CD4-positive, alpha-beta T cell (primary cell): ENCODE measurements around the gene CSF2RB. TPM values are rescaled to one million over a fixed set of nuclear protein-coding genes. Genes with fewer than 3 reads are reported as not detected.

ENCODE experiments used
- ATAC-seq: fragments of 200-7000 bp; cut with Tn5 transposase; one replicate; pipeline ENCODE4 v1.10.0; 2022; ENCODE audit warnings: mild to moderate bottlenecking; ENCODE audit not compliant: poor library complexity
- CTCF ChIA-PET: fragments of 350-600 bp; sonication (Branson Sonifier 250); formaldehyde crosslinking; loops from one replicate; lab custom pipeline; 2021; ENCODE audit warnings: antibody characterized with exemption, inconsistent platforms; lab: Charles Lee
- POLR2A ChIA-PET: fragments of 350-600 bp; sonication (Branson Sonifier 250); formaldehyde crosslinking; loops from one replicate; lab custom pipeline; 2021; ENCODE audit warnings: antibody characterized with exemption, inconsistent platforms; lab: Charles Lee
- DNase-seq, 14 experiments: peaks; one replicate each; pipeline ENCODE4 v3.0.0-alpha.2; 2013 to 2020; ENCODE audit warnings: mixed read lengths in 2 of 14
- H3K27ac ChIP-seq, 2 donors: one replicate each; pipeline versions ENCODE4 v1.5.1 to v1.7.0; 2013; ENCODE audit warnings: low read length in 2 of 2, low read depth in 1 of 2, mild to moderate bottlenecking in 1 of 2
- H3K27me3 ChIP-seq, 2 experiments: 1 replicate in 1 of 2; 2 replicates in 1 of 2; pipeline versions ENCODE4 v1.6.1 to v1.7.0; 2013; ENCODE audit warnings: low read length in 2 of 2, control low read depth in 1 of 2, mild to moderate bottlenecking in 1 of 2, moderate library complexity in 1 of 2; ENCODE audit not compliant: insufficient read depth in 2 of 2, control insufficient read depth in 1 of 2
- H3K36me3 ChIP-seq: one replicate; pipeline ENCODE4 v1.6.1; 2013; ENCODE audit warnings: low read length, control low read depth; ENCODE audit not compliant: insufficient read depth
- H3K4me1 ChIP-seq: one replicate; pipeline ENCODE4 v1.6.1; 2013; ENCODE audit warnings: low read length, control low read depth; ENCODE audit not compliant: insufficient read depth
- H3K4me3 ChIP-seq: one replicate; pipeline ENCODE4 v1.5.1; 2013; ENCODE audit warnings: mild to moderate bottlenecking, low read length, moderate library complexity
- H3K9me3 ChIP-seq, 2 experiments: 1 replicate in 1 of 2; 2 replicates in 1 of 2; pipeline versions ENCODE4 v1.6.1 to v1.7.0; 2013; ENCODE audit warnings: low read length in 2 of 2, mild to moderate bottlenecking in 2 of 2, control low read depth in 1 of 2, moderate library complexity in 1 of 2; ENCODE audit not compliant: control insufficient read depth in 1 of 2, insufficient read depth in 1 of 2
- H3K27ac Mint-ChIP-seq: one replicate; pipeline ENCODE4 v1.8.0; 2020; ENCODE audit warnings: mixed read lengths
- H3K27me3 Mint-ChIP-seq: one replicate; pipeline ENCODE4 v1.8.0; 2021; ENCODE audit warnings: mixed read lengths
- H3K36me3 Mint-ChIP-seq: one replicate; pipeline ENCODE4 v1.8.0; 2021; ENCODE audit warnings: low read depth, mixed read lengths
- H3K4me1 Mint-ChIP-seq: one replicate; pipeline ENCODE4 v1.8.0; 2021; ENCODE audit warnings: low read depth, mixed read lengths
- H3K4me3 Mint-ChIP-seq: one replicate; pipeline ENCODE4 v1.8.0; 2020; ENCODE audit warnings: mild to moderate bottlenecking, mixed read lengths
- H3K9me3 Mint-ChIP-seq: one replicate; pipeline ENCODE4 v1.8.0; 2020; ENCODE audit warnings: mixed read lengths
- intact Hi-C, 2 experiments: fragments of 100-400 bp; cut with DNase I in 1 of 2; cut with micrococcal nuclease in 1 of 2; formaldehyde crosslinking; loops; one replicate each; pipeline versions ENCODE4 v1.15.1 to v1.9.0; 2023 to 2025; cut with DNase I, micrococcal nuclease
- polyA plus RNA-seq, 2 donors: library from polyadenylated mRNA; unstranded; fragments of 120-200 nt; gene quantifications; one replicate each; pipeline ENCODE4 v1.2.1, GENCODE V29; 2013
- total RNA-seq, 174 experiments: library from RNA in 2 of 174; stranded (reverse) in 2 of 174; gene quantifications; one replicate each; pipeline ENCODE4 v1.2.3 and lab custom pipeline; 2021 to 2026
- TF ChIP-seq, protein P1 (sequence below): fragments of 200-600 bp; IDR thresholded peaks from one replicate; pipeline ENCODE4 v1.8.0; 2022; ENCODE audit warnings: antibody characterized with exemption, mild to moderate bottlenecking

CSF2RB gene
- total RNA-seq (1 to 10 TPM; 1.5 TPM), total RNA-seq (lab: John Stamatoyannopoulos, UW) (2.6 to 167 (median 9.8) reads per million in 172 experiments)
- polyA plus RNA-seq (2013, experiment 1 of 2), result 9.5 TPM
- polyA plus RNA-seq (2013, experiment 2 of 2), result 6.0 TPM

DNA sequence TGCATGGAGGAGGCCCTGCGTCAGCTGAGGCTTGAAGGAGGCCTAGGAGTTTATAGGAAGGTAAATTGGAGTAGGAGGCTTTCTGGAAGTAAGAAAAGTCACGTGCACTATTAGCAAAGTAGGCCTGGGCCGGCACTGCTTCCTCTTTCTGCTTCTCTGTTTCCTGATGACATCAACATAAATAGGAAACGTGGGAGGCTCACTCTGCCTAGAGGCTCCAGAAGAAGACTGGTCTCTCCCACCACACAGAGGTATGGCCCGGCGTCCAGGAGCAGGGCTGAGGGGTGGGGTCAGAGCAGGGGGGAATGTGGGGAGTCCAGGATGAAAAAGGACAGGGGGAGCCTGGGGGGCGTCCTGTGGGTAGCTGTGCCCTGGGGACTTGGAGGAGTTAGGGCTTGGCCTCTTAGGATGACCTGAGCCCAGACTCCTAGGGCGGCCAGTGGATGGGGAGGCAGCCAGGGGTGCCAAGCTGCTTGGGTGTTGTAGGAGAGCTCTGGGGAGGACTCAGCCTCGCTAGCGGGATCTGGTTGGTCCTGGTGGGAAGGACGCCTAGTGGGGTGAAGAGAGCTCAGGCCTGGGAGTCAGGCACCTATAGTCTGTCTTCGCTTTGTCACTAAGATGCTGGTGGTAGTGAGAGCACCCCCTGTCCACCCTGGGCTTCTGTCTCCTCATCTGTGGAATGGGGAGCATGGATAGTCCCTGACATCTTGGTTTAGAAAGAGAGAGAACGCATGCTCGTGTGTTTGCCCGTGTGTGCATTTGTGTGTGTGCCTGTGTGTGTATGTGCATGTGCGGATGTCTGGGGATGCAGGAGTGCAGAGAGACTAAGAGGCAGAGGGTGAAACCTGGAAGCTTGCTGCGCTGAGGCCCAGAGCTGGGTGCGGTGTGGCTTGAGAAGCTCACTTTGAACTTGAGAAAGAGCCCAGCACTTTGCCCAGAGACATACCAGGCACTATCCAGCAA, at the start of gene CSF2RB:
CSF2RB (plus strand) TSS at position 202 of the 963 bp plus-strand sequence. CDS start 8,580 bp downstream, outside the sequence.
- H3K4me3 ChIP-seq, result peak within 1 kb of the TSS; percentile 47
- H3K9me3 ChIP-seq, result no peaks in the 10 kb centered on the region
- Mint-ChIP-seq H3K9me3 (no peaks in the 10 kb centered on the region), H3K4me3 (no peak within 1 kb of the TSS), H3K27me3 (peaks cover 49% of the 10 kb centered on the region), H3K4me1 (no peaks in the 10 kb centered on the region), H3K27ac (no peak within 1 kb of the TSS), H3K36me3 (no peaks in the 10 kb centered on the region)
- CTCF ChIA-PET, result no interaction called here
- ATAC-seq, result no peak
- H3K36me3 ChIP-seq, result no peaks in the 10 kb centered on the region
- intact Hi-C loops, result no loop called here
- TF ChIP-seq, protein P1, sequence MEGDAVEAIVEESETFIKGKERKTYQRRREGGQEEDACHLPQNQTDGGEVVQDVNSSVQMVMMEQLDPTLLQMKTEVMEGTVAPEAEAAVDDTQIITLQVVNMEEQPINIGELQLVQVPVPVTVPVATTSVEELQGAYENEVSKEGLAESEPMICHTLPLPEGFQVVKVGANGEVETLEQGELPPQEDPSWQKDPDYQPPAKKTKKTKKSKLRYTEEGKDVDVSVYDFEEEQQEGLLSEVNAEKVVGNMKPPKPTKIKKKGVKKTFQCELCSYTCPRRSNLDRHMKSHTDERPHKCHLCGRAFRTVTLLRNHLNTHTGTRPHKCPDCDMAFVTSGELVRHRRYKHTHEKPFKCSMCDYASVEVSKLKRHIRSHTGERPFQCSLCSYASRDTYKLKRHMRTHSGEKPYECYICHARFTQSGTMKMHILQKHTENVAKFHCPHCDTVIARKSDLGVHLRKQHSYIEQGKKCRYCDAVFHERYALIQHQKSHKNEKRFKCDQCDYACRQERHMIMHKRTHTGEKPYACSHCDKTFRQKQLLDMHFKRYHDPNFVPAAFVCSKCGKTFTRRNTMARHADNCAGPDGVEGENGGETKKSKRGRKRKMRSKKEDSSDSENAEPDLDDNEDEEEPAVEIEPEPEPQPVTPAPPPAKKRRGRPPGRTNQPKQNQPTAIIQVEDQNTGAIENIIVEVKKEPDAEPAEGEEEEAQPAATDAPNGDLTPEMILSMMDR, result no peak
- H3K4me1 ChIP-seq, result peaks cover 8% of the 10 kb centered on the region
- POLR2A ChIA-PET, result no interaction called here
- DNase-seq, result peak in 3 of 14 experiments; percentile 32 to 59 (median 50)
- H3K27ac ChIP-seq, result no peak within 1 kb of the TSS
- peaks cover 0 to 6% of the 10 kb centered on the region in 2 experiments for H3K27me3 ChIP-seq

DNA sequence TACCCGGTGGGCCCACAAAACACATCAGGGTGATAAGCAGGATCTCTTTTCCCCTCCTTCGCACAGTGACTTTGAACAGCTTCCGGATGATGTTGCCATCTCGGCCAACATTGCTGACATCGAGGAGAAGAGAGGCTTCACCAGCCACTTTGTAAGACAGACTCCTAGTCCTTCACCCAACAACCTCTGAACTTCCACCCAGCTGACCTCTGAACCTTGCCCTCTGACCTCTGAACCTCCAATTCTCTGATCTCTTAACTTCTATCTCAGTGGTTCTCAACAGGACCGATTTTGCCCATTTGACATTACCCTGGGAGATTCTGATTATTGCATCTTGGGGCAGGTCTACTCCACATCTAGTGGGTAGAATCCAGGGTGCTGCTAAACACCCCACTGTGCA, 49.4 kb upstream of the CSF2RB start:
- Histone ChIP-seq H3K9me3 (no peaks in the 10 kb centered on the region), H3K4me1 (peaks cover 35% of the 10 kb centered on the region), H3K4me3 (no peak overlapping the region), H3K27me3 (no peaks in the 10 kb centered on the region), H3K36me3 (peaks cover 14% of the 10 kb centered on the region), H3K27ac (no peak overlapping the region)
- ChIA-PET CTCF (no interaction called here), POLR2A (no interaction called here)
- ATAC-seq, result no peak
- Mint-ChIP-seq H3K4me3 (no peak overlapping the region), H3K36me3 (no peaks in the 10 kb centered on the region), H3K27me3 (no peaks in the 10 kb centered on the region), H3K27ac (no peak overlapping the region), H3K9me3 (no peaks in the 10 kb centered on the region), H3K4me1 (no peaks in the 10 kb centered on the region)
- intact Hi-C loops, result no loop called here
- TF ChIP-seq, protein P1, result no peak
- no peak for DNase-seq

DNA sequence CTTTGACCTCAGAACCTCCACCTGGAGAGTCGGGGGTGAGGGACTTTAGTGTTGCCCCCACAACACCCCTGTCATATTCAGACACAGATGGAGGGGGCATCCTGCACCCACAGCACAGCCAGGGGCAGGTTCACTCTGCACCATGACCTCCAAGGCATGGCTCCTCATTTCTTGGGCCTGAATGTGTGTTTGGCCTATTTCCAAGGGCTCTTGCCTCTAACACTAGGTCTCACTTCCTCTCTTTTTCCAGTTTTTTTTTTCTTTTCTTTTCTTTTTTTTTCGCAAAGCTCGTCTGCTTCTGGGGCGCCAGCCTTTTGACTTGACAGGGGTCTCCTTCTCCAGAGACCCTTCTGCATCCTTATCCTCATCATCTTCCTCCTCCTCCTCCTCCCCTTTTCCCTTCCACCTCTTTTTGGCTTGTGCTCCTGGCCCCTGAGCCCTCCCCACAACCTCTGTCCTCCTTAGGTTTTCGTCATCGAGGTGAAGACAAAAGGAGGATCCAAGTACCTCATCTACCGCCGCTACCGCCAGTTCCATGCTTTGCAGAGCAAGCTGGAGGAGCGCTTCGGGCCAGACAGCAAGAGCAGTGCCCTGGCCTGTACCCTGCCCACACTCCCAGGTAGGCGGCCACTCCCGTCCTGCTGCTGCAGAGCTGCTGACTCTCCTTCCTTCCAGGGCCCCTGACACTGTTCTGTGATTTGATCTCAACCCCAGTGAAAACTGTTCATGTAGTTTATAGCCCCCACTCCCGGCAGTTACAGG, 48.8 kb upstream of the CSF2RB start:
- intact Hi-C loops, result no loop called here

More for the DNA sequence above, 48.8 kb upstream of the CSF2RB start:
- ChIA-PET POLR2A (no interaction called here), CTCF (interaction anchor here (1.1 kb wide), 1 partner anchor 8 kb away, joined by 3 read pairs; no protein-coding TSS in a partner anchor)
- Mint-ChIP-seq H3K4me1 (no peaks in the 10 kb centered on the region), H3K27me3 (no peaks in the 10 kb centered on the region), H3K4me3 (no peak overlapping the region), H3K36me3 (no peaks in the 10 kb centered on the region), H3K27ac (no peak overlapping the region), H3K9me3 (no peaks in the 10 kb centered on the region)
- Histone ChIP-seq H3K36me3 (peaks cover 14% of the 10 kb centered on the region), H3K4me3 (no peak overlapping the region), H3K9me3 (no peaks in the 10 kb centered on the region), H3K27ac (no peak overlapping the region), H3K4me1 (peaks cover 35% of the 10 kb centered on the region), H3K27me3 (no peaks in the 10 kb centered on the region)
- ATAC-seq (no peak), DNase-seq (no peak)
- TF ChIP-seq, protein P1, result no peak
